Smooth muscle cell (in vitro differentiated cells): ENCODE results near the gene MUSK. TPM values are rescaled to one million over a fixed set of nuclear protein-coding genes. Genes with fewer than 3 reads are reported as not detected.

ENCODE experiments used
- DNase-seq: peaks from one replicate; lab custom pipeline; 2025; ENCODE audit not compliant: unreplicated experiment; lab: John Stamatoyannopoulos, UW
- H2AFZ ChIP-seq: fragments of 200-600 bp; sonication (generic); 2 replicates; pipeline ENCODE4 v1.6.0; 2016; ENCODE audit warnings: antibody characterized with exemption, low read depth, mild to moderate bottlenecking
- H3F3A ChIP-seq: fragments of 200-600 bp; sonication (generic); 2 replicates; pipeline ENCODE4 v1.6.0; 2017; ENCODE audit warnings: antibody characterized with exemption, low read depth
- H3K27ac ChIP-seq: fragments of 200-600 bp; sonication (generic); 2 replicates; pipeline ENCODE4 v1.5.1; 2016; ENCODE audit warnings: low read depth, mild to moderate bottlenecking
- H3K27me3 ChIP-seq: fragments of 200-600 bp; sonication (generic); 2 replicates; pipeline ENCODE4 v1.6.1; 2016; ENCODE audit warnings: low read depth, mild to moderate bottlenecking
- H3K36me3 ChIP-seq: fragments of 200-600 bp; sonication (generic); 2 replicates; pipeline ENCODE4 v1.5.1; 2016; ENCODE audit warnings: low read depth
- H3K4me1 ChIP-seq: fragments of 200-600 bp; sonication (generic); 2 replicates; pipeline ENCODE4 v1.5.1; 2016; ENCODE audit warnings: low read depth
- H3K4me2 ChIP-seq: fragments of 200-600 bp; sonication (generic); 2 replicates; pipeline ENCODE4 v1.6.0; 2016; ENCODE audit warnings: mild to moderate bottlenecking
- H3K4me3 ChIP-seq: fragments of 200-600 bp; sonication (generic); 2 replicates; pipeline ENCODE4 v1.5.1; 2016; ENCODE audit warnings: mild to moderate bottlenecking
- H3K79me2 ChIP-seq: fragments of 200-600 bp; sonication (generic); 2 replicates; pipeline ENCODE4 v1.6.0; 2016; ENCODE audit warnings: low read depth, mild to moderate bottlenecking
- H3K9ac ChIP-seq: fragments of 200-600 bp; sonication (generic); 2 replicates; pipeline ENCODE4 v1.6.0; 2016; ENCODE audit warnings: low read depth
- H3K9me3 ChIP-seq: fragments of 200-600 bp; sonication (generic); replicated peaks from 2 replicates; pipeline ENCODE4 v1.5.1; 2016; ENCODE audit warnings: low read depth
- H4K20me1 ChIP-seq: fragments of 200-600 bp; sonication (generic); 2 replicates; pipeline ENCODE4 v1.6.0; 2016; ENCODE audit warnings: low read depth
- WGBS: methylation state at CpG from one replicate; pipeline ENCODE4 v1.1.7; 2016; ENCODE audit warnings: low lambda C conversion rate; 5-methylcytosine and 5-hydroxymethylcytosine counted together
- polyA plus RNA-seq: library from polyadenylated mRNA; unstranded; fragments of >200 nt; fragmentation: Nextera tagmentation; extraction: Ambion mirVana; gene quantifications from 2 replicates; pipeline ENCODE4 v1.2.1, GENCODE V29; 2016
- total RNA-seq: library from RNA; depleted of rRNA; stranded (reverse); fragments of >200 nt; gene quantifications from 2 replicates; pipeline ENCODE4 v1.2.3, GENCODE V29; 2014
- TF ChIP-seq, protein P1 (sequence below): fragments of 200-600 bp; sonication (generic); IDR thresholded peaks from 2 replicates; pipeline ENCODE4 v1.5.1; 2017; ENCODE audit warnings: borderline replicate concordance, mild to moderate bottlenecking, antibody characterized with exemption; ENCODE audit not compliant: insufficient read depth, poor library complexity, severe bottlenecking

Gene MUSK
- total and polyA plus RNA-seq, 2 experiments from 2014 or later = not detected

DNA sequence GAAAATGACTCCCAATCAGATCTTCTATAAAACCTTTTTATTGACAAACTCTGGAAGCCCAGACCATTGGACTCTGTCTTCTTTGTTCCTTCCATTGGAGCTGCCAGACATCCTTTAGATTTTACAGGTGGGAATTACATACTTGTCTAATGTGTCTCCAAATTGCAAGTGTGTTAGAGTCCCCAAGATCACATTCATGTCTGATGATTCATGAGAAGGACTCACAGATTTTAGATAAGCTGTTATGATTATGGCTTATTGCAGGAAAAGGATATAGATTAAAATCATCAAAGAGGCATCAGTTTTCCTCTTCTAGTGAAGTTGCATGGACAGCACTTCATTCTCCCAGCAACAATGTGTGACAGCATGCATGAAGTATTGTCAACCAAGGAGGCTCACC lies 70.4 kb downstream of the MUSK start:
- no peak overlapping the region for H3K4me3 ChIP-seq
- no peak for DNase-seq
- TF ChIP-seq, protein P1, sequence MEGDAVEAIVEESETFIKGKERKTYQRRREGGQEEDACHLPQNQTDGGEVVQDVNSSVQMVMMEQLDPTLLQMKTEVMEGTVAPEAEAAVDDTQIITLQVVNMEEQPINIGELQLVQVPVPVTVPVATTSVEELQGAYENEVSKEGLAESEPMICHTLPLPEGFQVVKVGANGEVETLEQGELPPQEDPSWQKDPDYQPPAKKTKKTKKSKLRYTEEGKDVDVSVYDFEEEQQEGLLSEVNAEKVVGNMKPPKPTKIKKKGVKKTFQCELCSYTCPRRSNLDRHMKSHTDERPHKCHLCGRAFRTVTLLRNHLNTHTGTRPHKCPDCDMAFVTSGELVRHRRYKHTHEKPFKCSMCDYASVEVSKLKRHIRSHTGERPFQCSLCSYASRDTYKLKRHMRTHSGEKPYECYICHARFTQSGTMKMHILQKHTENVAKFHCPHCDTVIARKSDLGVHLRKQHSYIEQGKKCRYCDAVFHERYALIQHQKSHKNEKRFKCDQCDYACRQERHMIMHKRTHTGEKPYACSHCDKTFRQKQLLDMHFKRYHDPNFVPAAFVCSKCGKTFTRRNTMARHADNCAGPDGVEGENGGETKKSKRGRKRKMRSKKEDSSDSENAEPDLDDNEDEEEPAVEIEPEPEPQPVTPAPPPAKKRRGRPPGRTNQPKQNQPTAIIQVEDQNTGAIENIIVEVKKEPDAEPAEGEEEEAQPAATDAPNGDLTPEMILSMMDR = no peak
- no peak overlapping the region for H3K4me2 ChIP-seq
- H3F3A ChIP-seq = no peaks in the 10 kb centered on the region
- no peak overlapping the region for H3K9ac ChIP-seq
- no peaks in the 10 kb centered on the region for H3K79me2 ChIP-seq
- H3K4me1 ChIP-seq = peaks cover 12% of the 10 kb centered on the region
- no peak overlapping the region for H3K27ac ChIP-seq
- no peaks in the 10 kb centered on the region for H3K36me3 ChIP-seq
- no peak overlapping the region for H2AFZ ChIP-seq
- no peaks in the 10 kb centered on the region for H3K27me3 ChIP-seq
- no peaks in the 10 kb centered on the region for H4K20me1 ChIP-seq
- no peaks in the 10 kb centered on the region for H3K9me3 ChIP-seq

DNA sequence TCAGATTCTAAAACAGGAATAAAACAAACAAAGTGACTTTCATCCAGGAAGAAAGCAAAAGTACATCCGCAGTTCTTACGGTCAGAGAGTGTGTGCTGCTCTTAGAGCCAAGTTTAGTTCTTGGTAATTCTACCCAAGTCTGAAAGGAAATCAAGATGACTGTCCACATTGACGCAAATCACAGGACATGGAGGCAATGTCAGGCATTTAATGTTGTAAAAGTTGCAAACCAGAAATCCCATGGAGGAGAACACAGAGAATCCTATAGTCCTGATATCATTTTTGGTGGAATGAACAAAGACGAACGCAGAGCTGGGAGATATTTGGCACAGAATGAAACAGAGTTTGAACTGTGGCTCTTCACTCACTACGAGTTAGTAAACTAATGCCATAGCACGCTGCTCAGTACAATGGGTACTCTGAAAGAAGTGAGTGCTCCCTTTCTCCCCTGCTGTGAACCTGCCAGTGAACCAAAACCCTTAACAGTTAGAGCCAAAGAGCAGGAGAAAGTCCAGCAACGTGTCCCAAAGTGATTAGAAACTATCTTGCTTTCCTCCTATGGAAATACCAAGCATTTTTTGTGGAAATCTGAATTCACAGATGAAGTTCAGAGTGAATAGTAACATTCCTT lies 74.3 kb downstream of the MUSK start:
- Histone ChIP-seq H2AFZ (peak overlapping the region; percentile 61), H3K4me1 (peaks cover 19% of the 10 kb centered on the region), H3K27ac (peak overlapping the region; percentile 17), H3F3A (peaks cover 9% of the 10 kb centered on the region), H3K4me2 (peak overlapping the region; percentile 55), H3K9ac (no peak overlapping the region), H4K20me1 (no peaks in the 10 kb centered on the region), H3K79me2 (no peaks in the 10 kb centered on the region), H3K36me3 (no peaks in the 10 kb centered on the region), H3K27me3 (no peaks in the 10 kb centered on the region), H3K4me3 (no peak overlapping the region), H3K9me3 (no peaks in the 10 kb centered on the region)
- no peak for DNase-seq
- 77% methylated on average over 8 of the region's 8 CpGs for WGBS
- TF ChIP-seq, protein P1 = no peak

DNA sequence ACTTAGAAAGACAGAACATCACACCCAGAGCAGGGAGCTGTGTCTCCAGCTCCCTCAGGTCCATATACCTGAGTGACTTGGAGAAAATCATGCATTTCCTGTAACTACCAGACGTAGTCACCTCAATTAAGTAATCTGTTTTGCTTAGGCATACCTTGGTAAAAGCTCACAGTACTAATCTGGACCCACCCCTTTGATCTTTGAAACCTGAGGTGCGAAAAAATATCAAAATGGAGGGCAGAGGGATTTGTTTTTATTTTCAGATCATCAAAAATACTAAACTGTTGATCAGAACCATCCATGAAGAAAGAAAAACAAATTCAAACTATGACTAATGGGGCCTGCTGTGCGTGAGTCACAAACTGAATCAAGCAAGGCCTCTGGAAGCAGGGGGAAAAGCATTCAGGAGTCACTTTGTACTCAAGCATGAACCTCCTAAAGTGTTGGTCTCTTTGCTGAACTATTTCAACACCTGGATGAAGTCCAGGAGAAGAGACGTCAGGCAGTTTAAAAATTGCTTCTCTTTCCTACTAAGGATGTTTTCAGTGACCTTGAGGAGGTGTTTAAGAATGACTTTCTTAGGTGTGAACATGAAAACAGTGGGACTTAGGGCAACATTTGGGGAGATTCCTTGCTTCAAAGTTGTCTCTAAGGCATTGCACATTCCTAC lies 76.3 kb downstream of the MUSK start:
- Histone ChIP-seq H2AFZ (peak overlapping the region; percentile 66), H3K9ac (peak overlapping the region; percentile 39), H3K79me2 (no peaks in the 10 kb centered on the region), H3K36me3 (no peaks in the 10 kb centered on the region), H3K27me3 (no peaks in the 10 kb centered on the region), H3K4me1 (peaks cover 19% of the 10 kb centered on the region), H3K4me2 (peak overlapping the region; percentile 77), H3K9me3 (no peaks in the 10 kb centered on the region), H3F3A (peaks cover 9% of the 10 kb centered on the region), H3K27ac (peak overlapping the region; percentile 85), H3K4me3 (no peak overlapping the region), H4K20me1 (no peaks in the 10 kb centered on the region)
- TF ChIP-seq, protein P1 = no peak
- 29% methylated on average over 4 of the region's 4 CpGs for WGBS
- no peak for DNase-seq
